Activated T-cell treated with anti-CD3 and anti-CD28 coated beads, Interleukin-2, amount 50 U/mL, for 4 hours (primary cell): ENCODE results near the gene SAPCD2. TPM values are rescaled to one million over a fixed set of nuclear protein-coding genes. Genes with fewer than 3 reads are reported as not detected.
"Not testable (repeated sequence)": the region's sequence is repeated elsewhere in the genome, so short reads cannot be mapped to it uniquely, and the experiment has no call there.

Experiments used
- ATAC-seq, 2 donors: fragments of 200-7000 bp; cut with Tn5 transposase; one replicate each; pipeline ENCODE4 v1.10.0; 2021
- DNase-seq: peaks from one replicate; pipeline ENCODE4 v3.0.0-alpha.2; 2020
- H3K27me3 Mint-ChIP-seq: one replicate; pipeline ENCODE4 v1.8.0; 2021; ENCODE audit warnings: low read depth, mixed read lengths
- H3K36me3 Mint-ChIP-seq: one replicate; pipeline ENCODE4 v1.8.0; 2022; ENCODE audit warnings: mixed read lengths; ENCODE audit not compliant: insufficient read depth
- H3K4me1 Mint-ChIP-seq: one replicate; pipeline ENCODE4 v1.8.0; 2021; ENCODE audit warnings: low read depth, mixed read lengths
- H3K4me3 Mint-ChIP-seq: one replicate; pipeline ENCODE4 v1.8.0; 2021; ENCODE audit warnings: mild to moderate bottlenecking, moderate library complexity, mixed read lengths
- H3K9me3 Mint-ChIP-seq: one replicate; pipeline ENCODE4 v1.8.0; 2021; ENCODE audit warnings: mixed read lengths
- total RNA-seq, 3 donors: library from RNA; stranded (reverse); gene quantifications; one replicate each; pipeline ENCODE4 v1.2.1, GENCODE V29; 2021

The SAPCD2 gene, protein sequence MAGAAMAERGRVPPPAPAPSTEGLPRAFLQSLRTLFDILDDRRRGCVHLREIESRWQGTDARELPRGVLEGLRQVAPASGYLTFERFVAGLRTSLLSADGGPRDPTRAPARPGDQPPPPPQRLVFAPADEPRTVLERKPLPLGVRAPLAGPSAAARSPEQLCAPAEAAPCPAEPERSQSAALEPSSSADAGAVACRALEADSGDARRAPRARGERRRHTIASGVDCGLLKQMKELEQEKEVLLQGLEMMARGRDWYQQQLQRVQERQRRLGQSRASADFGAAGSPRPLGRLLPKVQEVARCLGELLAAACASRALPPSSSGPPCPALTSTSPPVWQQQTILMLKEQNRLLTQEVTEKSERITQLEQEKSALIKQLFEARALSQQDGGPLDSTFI
- total RNA-seq = 1 to 10 TPM; 3.6 to 5.5 (median 4.6) TPM

DNA sequence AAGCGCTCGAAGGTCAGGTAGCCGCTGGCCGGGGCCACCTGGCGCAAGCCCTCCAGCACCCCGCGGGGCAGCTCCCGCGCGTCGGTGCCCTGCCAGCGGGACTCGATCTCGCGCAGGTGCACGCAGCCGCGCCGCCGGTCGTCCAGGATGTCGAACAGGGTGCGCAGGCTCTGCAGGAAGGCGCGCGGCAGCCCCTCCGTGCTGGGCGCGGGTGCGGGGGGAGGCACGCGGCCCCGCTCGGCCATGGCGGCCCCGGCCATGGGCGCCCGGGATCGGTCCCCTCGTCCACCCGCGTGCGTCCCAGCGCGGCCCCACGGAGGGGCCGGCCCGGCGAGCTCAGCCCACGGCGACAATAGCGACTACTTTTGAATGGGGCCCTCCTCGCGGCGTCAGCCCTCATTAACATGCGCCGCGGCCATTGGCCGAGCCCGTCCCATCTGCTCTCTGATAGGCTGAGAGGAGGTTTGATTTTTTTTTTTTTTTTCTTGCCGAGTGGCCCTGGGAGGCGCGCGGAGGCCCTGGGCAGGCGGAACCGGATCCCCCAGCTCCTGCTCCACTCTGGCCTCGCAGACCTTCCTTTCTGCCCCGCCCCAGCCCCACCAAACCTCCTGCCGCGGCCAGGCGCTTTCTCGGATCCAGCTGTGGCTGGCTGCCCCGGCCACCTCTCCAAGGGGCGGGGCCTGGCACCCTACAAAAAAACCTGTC lies at the start of gene SAPCD2:
Gene SAPCD2, minus strand, starts transcription at position 357 of the 705 bp plus-strand sequence. Its CDS starts 97 bp downstream, at position 260.
- H3K36me3 Mint-ChIP-seq = no peaks in the 10 kb centered on the region
- peak within 1 kb of the TSS; percentile 72 for H3K4me3 Mint-ChIP-seq
- peak; percentile 73 for DNase-seq
- no peaks in the 10 kb centered on the region for H3K9me3 Mint-ChIP-seq
- peak; percentile 91 to 92 for ATAC-seq
- H3K27me3 Mint-ChIP-seq = no peaks in the 10 kb centered on the region
- H3K4me1 Mint-ChIP-seq = peaks cover 15% of the 10 kb centered on the region

GRCh38 chr9:137118092-137118603 lies 47.8 kb upstream of the SAPCD2 start:
- not testable (repeated sequence) for H3K36me3 Mint-ChIP-seq, H3K9me3 Mint-ChIP-seq, DNase-seq, H3K4me3 Mint-ChIP-seq, ATAC-seq, H3K27me3 Mint-ChIP-seq
- peaks cover 16% of the 10 kb centered on the region for H3K4me1 Mint-ChIP-seq

DNA sequence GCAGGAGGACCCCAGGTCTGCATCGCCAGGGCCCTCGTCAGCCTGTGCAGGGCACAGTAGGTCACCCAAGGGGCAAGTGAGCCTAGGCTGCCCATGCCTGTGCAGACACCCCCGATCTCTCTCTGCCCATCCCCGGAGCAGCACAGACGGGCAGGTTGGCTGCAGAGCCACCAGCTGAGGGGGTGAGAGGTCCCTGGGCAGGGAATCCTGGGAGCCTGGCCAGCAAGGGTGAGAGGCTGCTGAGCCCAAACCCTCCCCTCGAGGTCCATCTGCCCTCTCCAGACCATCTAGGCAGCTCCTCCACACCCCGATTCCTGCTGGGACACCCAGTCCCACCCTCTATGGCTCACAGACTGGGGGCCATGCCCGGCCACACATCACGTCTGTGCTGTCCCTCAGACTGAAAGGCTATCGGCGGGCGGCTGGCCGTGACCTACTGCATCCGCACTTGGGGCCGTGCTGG lies 46.9 kb upstream of the SAPCD2 start:
- Mint-ChIP-seq H3K4me3 (no peak overlapping the region), H3K4me1 (peaks cover 14% of the 10 kb centered on the region), H3K27me3 (no peaks in the 10 kb centered on the region), H3K36me3 (no peaks in the 10 kb centered on the region), H3K9me3 (no peaks in the 10 kb centered on the region)
- no peak for ATAC-seq
- no peak for DNase-seq

DNA sequence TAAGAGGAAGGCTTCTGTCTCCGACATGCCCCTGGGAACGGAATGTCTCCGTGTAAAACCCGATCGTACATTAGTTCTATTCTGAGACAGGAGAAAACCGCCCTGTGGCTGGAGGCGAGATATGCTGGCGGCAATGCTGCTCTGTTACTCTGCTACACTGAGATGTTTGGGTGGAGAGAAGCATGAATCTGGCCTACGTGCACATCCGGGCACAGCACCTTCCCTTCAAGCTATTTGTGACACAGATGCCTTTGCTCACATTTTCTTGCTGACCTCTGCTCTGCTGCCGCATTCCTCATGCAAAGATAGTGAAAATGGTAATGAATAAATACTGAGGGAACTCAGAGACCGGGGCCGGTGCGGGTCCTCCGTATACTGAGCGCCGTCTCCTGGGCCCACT lies 46.4 kb upstream of the SAPCD2 start:
- H3K36me3 Mint-ChIP-seq = no peaks in the 10 kb centered on the region
- peaks cover 10% of the 10 kb centered on the region for H3K4me1 Mint-ChIP-seq
- H3K9me3 Mint-ChIP-seq = no peaks in the 10 kb centered on the region
- H3K27me3 Mint-ChIP-seq = no peaks in the 10 kb centered on the region
- no peak overlapping the region for H3K4me3 Mint-ChIP-seq
- DNase-seq = no peak
- no peak for ATAC-seq

GRCh38 chr9:137116027-137116507 lies 45.7 kb upstream of the SAPCD2 start:
- Mint-ChIP-seq H3K4me1 (peaks cover 10% of the 10 kb centered on the region), H3K9me3 (no peaks in the 10 kb centered on the region), H3K36me3 (no peaks in the 10 kb centered on the region), H3K4me3 (no peak overlapping the region), H3K27me3 (no peaks in the 10 kb centered on the region)
- DNase-seq (no peak), ATAC-seq (no peak)

DNA sequence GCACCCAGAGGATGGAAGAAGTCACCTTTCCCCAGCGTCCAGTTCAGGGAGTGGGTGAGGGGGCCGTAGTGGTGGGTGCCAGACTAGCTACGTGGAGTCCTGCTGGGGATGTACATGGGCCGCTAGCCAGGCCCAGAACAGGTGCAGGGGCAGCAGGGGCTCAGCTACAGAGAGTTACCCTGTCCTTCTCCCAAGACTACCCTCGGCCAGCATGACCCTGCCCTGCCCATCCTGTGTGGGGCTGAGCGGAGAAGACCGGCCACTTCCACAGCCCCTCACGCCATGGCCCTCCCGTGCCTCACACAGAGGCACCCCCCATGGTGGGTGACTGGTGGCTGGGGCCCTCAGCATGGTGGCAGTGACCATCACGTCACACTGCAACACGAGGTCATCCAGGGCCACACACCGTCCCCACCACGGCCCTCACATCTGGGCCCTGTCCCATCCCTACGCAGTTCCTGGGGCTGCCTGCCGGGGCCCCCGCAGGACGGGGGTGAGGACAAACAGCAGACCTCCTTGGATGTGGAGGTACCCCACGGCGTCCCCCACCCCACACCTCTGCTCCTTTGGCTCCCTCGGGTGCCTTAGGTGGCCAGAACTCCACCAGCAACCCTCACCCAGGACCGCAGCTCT lies 45.2 kb upstream of the SAPCD2 start:
- DNase-seq = no peak
- Mint-ChIP-seq H3K27me3 (no peaks in the 10 kb centered on the region), H3K4me1 (peaks cover 10% of the 10 kb centered on the region), H3K4me3 (peak overlapping the region; percentile 26), H3K9me3 (no peaks in the 10 kb centered on the region), H3K36me3 (no peaks in the 10 kb centered on the region)
- ATAC-seq = no peak

DNA sequence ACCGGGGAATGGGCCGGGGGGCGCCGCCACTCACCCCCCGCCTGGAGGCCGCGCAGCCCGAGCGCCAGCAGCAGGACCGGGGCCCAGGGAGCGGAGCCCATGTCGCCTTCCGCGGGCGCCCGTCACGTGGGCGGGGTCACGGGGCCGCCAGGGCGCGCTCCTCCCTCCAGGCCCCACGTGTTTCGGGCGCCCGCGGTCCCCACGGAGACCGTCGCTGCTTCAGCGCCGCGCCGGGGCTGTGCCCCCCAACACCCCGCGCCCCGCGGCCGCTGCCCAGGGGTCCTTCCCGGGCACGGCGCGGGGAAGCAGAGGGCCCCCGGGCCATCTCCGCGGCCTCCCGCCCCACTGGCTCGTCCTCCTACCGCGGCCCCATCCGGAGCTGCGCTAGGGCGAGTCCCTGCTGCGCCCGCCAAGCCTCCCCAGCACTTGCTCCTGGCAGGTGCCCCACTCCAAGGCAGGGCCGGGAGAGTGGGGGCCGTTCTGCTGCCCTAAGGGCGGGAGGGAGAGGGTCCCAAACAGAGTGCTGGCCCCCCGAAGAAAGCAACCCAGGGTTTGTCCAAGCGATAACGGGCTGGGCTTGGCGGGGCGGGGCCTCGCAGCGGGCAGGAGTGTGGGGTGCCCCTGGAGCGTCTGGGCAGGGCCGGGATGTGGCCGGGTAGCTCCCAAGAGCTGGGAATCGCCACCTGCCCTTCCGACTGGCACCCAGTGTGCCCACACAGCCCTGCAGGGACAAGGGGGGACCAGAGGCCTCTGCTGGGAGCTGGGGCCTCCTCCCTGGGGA lies 44.4 kb upstream of the SAPCD2 start, which contains the start of gene DPP7:
Gene DPP7, minus strand, starts transcription at position 121 of the 781 bp plus-strand sequence. Its CDS starts 20 bp downstream, at position 101.
- Mint-ChIP-seq H3K27me3 (no peaks in the 10 kb centered on the region), H3K4me3 (peak within 1 kb of the TSS; percentile 79), H3K36me3 (no peaks in the 10 kb centered on the region), H3K9me3 (no peaks in the 10 kb centered on the region), H3K4me1 (peaks cover 10% of the 10 kb centered on the region)
- DNase-seq (peak; percentile 77), ATAC-seq (peak; percentile 93 to 94)

DNA sequence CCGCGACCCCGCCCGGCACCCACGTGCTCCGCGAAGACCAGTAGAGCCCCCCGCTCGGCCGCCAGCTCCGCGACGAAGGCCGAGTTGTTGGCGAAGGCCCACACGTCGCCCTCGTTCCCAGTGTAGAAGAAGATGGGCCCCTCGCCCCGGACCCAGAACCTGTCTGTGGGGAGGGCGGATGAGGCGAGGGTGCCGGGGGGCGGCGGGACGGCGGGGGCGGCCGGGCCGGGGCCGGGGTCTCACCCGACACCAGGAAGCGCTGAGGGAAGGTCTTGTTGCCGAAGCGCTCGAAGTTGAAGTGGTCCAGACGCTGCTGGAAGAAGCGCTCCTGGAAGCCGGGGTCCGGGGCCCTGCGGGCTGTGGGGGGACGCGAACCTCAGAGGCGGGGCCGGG lies 43.9 kb upstream of the SAPCD2 start:
- H3K36me3 Mint-ChIP-seq = peaks cover under 1% of the 10 kb centered on the region
- H3K4me1 Mint-ChIP-seq = peaks cover 7% of the 10 kb centered on the region
- peak; percentile 22 to 36 for ATAC-seq
- H3K27me3 Mint-ChIP-seq = no peaks in the 10 kb centered on the region
- H3K9me3 Mint-ChIP-seq = no peaks in the 10 kb centered on the region
- H3K4me3 Mint-ChIP-seq = peak overlapping the region; percentile 70
- DNase-seq = no peak

DNA sequence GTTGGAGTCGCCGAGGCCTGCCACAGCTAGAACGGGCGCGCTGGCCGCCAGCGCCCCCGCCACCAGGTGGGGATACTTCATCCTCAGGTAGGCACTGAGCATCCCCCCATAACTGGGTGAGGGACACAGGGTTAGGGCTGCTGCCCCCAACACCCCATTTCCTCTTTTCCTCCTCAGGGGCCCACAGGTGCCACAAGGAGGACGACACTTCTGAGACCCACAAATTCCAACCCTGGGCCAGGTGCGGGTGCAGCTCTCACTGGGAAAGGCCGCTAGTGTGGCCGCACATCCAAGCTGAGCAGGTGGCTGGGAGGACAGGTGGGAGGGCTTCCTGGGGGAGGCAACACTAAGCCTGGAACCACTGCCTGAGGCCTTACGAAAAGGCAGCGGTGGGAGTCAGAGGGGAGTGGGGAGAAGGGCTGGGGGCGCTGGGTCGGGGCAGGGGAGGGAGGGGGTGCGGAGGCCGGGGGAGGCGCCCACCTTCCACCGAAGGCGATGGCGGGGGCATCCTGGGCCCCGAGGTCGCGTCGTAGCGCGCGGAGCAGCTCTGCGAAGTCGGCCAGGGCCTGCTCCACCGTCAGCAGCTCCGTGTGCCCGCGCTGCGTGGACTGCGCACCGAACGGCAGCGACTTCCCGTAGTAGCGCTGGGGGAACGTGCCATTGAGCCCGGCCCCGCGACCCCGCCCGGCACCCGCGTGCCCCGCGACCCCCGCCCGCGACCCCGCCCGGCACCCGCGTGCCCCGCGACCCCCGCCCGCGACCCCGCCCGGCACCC lies 43.2 kb upstream of the SAPCD2 start:
- ATAC-seq (peak; percentile 41 to 45), DNase-seq (peak; percentile 29)
- Mint-ChIP-seq H3K36me3 (peaks cover 4% of the 10 kb centered on the region), H3K4me3 (peak overlapping the region; percentile 79), H3K27me3 (no peaks in the 10 kb centered on the region), H3K9me3 (no peaks in the 10 kb centered on the region), H3K4me1 (peaks cover 2% of the 10 kb centered on the region)

DNA sequence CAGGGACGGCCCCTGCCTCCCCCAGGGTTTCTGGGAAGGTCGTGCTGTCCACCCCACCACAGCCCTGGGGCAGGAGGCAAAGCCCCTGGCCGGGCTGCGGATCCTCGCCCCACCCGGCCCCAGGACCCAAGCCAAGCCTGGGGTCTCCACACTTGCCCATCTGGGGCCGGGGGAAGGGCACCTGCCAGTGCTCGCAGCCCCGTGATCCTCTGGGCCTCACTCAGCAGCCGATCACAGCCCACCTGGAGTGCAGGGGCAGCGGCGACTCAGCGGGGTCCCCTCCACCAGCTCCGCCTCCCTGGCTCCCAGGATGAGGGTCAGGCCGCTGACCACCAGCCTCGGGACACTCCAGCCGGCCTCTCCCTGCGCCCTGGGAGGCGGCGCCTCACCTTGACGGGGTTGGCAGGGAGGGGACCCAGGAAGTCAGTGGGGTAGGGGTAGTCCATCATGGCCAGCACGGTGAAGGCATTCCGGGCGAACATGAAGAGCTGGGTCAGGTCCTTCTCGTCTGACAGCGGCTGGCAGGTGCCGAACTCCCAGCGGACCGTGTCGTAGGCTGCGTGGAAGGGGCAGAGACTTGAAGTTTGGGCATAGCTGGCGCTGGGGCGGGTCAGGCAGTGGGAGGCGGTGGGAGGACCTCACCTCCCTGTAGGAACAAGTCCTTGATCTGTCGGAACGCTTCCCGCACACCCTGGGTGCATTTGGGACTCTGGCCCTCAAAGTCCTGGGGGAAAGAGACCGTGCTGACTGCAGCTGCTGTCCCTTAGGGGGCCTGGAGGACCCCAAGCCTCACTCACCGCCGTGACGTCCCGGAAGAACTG lies 42.4 kb upstream of the SAPCD2 start:
- DNase-seq (no peak), ATAC-seq (no peak)
- peaks cover 2% of the 10 kb centered on the region for H3K4me1 Mint-ChIP-seq
- H3K4me3 Mint-ChIP-seq = peak overlapping the region; percentile 79
- no peaks in the 10 kb centered on the region for H3K27me3 Mint-ChIP-seq
- no peaks in the 10 kb centered on the region for H3K9me3 Mint-ChIP-seq
- H3K36me3 Mint-ChIP-seq = peaks cover 4% of the 10 kb centered on the region

GRCh38 chr9:137111788-137112563 lies 41.6 kb upstream of the SAPCD2 start:
- DNase-seq (no peak), ATAC-seq (no peak)
- H3K4me3 Mint-ChIP-seq = no peak overlapping the region
- no peaks in the 10 kb centered on the region for H3K9me3 Mint-ChIP-seq
- peaks cover 4% of the 10 kb centered on the region for H3K36me3 Mint-ChIP-seq
- peaks cover 2% of the 10 kb centered on the region for H3K4me1 Mint-ChIP-seq
- no peaks in the 10 kb centered on the region for H3K27me3 Mint-ChIP-seq
